CD4-positive, alpha-beta T cell treated with Interferon gamma for 1 hour (primary cell): ENCODE data around the gene CDC42EP3.

Experiments
- DNase-seq: peaks from one replicate; pipeline ENCODE4 v3.0.0-alpha.2; 2020

CDC42EP3 gene, protein sequence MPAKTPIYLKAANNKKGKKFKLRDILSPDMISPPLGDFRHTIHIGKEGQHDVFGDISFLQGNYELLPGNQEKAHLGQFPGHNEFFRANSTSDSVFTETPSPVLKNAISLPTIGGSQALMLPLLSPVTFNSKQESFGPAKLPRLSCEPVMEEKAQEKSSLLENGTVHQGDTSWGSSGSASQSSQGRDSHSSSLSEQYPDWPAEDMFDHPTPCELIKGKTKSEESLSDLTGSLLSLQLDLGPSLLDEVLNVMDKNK

DNA sequence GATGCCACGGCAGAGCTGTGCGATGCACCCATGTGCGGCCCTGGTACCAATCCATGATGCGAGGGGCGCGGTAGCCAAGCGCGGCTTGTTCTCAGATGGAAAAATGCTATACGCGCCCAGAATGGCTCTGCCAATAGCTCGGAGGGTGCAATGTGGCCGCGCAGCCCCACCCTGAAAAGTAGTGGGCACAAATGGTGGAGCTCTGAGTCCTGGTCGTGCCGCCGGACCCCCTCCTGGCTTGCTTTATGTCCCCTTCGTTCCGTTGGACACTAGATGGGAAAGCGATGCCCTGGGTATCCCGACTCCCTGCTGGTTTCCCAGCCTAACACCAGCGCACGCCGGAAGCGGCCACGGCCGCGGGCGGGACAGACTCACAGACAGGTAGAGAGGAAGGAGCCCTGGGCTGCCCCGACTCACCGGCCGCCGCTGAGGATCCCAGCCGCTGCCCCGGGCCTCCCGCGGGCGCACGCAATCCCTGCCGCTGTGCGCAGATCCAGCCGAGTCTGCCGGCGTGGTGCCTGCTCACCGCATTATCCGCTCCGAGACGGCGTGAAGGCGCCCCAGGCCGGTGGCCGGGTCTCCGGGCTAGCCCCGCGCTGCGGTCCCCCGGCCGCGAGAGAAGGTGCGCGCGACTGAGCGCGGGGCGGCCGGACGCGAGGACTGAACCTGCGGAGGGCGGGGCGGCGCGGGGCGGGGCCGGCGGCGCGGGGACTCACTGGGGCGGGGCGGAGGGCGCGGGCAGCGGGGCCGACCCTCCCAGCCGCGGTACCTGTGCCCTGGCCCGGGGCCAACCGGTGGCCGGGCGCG is at the start of gene CDC42EP3:
CDC42EP3 (minus strand) TSS at position 634 of the 807 bp plus-strand sequence. CDS start 25,055 bp downstream, outside the sequence.
- DNase-seq = peak; percentile 62

DNA sequence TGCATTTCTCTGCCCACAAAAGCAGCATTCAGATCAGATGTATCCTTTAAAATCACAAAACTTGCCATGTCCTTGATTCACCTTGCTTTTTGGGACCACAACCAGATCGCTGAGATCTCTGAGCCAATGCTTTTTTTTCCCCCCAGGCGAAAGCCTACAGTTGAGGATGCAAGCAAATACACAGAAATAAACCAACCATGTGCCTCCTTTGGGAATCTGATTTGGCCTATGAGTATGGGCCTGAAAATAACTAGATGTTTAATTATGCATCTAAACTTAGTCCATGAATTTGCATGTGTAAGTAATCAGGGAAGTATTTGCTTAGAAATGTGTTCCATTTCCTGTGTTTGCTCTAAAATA is 49.7 kb upstream of the CDC42EP3 start:
- DNase-seq = no peak

DNA sequence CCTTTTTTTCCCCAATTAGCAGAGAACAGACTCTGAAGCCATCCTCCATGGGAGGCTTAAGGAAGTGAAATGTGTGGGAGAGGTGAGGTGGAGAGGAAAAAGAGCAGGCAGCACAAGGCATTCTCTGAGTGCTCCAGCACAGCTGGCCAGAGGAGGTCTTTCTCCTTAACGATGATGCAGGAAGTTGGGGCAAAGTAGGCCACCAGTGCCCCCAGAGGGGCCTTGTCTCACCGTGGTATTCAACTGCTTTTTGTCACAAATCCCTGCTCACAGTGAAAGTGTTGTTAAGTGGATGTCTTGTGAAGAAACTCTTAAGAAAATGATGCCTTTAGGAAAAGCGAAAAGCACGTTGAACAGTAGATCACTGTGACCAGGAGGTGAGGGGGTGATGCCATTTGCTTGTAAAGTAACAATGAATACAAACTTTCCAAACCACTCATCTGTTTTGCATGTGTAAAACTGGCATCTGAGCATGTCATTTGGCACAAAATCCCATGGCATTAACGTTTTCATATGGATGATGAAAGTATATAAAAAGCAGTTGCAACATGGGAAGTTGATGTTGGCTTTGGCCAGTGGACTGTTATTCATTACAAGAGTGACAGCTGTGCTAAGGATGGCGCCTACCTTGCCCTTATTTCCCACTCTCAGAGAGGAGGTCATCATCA is 49.2 kb upstream of the CDC42EP3 start:
- no peak for DNase-seq

DNA sequence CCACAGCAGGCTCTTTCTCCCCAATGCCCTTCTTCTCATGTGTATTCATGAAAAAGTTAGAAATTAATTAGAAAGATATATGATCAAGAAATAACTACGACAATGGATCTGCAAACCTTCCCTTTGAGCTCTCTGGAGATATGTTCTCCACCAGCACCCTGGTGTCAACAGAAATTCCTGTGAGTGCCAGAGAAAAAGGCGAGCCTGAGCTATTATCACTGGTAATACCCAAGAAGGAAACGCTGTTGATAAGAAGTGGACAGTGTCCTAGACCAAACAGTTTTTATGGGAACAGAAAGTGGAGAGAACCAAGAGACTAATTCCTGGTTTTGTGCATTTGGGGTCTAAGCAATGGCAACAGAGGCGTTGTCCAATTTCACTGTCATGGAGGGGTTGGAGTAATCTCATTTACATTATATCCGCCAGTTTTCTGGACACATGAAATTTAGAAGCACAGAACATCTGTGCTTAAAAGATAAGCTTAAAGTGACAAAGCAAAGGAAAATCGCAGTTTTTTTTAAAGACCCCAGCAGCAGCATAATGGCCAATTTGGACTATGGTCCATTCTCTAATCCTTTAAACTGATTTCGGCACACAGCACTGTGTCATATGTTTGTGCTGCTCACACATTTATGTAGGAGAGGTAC is 47.2 kb upstream of the CDC42EP3 start:
- no peak for DNase-seq

DNA sequence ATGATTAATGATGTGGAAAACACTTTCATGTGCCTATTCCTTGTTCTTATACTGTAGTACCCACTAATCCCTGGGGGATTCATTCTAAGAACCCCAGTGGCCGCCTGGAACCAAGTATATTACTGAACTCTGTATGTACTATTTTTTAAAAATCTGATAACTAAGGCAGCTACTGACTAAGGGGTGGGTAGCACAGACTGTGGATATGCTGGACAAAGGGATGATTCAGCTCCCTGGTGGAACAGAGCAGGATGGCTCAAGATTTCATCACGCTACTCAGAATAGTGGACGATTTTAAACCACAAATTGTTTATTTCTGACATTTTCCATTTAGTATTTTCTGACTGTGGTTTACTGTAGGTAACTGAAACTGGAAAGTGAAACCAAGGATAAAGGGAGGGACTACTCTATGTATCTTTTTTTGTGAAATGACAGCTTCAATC is 41.8 kb upstream of the CDC42EP3 start:
- no peak for DNase-seq

DNA sequence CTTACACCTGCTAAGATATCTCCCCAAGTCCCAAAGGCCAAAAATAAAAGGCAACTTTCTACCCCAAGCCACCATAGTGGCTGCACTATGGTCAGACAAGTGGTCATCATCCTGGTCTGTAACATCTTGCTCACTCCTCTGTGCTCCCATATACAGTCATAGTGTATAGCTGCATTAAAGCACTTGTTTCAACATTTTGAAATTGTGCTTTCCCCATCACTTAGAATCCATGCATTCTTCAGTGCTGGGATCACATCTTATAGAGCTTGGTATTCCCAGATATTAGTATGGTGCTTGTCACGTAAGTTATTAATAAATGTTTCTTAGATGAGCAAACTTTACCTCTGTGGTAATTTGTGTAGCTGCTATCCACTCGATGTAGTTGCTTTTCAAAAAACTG is 40.4 kb upstream of the CDC42EP3 start:
- DNase-seq = no peak

DNA sequence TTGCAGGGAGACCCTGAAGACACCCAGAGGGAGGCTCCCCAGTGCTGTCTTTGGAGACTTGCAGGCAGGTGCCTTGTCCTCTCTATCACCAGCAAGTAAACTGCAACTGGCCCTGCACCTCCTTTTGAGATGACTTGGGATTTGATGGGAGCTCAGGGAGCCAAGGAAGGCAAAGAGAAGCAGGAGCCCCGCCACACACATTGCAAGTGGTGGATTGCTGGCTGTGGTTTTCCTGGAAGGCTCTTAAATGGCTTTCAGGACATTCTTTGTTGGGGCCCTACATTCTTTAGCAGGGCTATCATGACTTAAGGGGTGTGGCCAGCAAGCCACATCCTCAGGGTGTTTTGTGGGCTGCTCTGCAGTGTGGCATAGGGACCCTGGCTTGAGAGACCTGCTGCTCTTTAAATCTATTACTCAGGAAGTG is 39.9 kb upstream of the CDC42EP3 start:
- no peak for DNase-seq

DNA sequence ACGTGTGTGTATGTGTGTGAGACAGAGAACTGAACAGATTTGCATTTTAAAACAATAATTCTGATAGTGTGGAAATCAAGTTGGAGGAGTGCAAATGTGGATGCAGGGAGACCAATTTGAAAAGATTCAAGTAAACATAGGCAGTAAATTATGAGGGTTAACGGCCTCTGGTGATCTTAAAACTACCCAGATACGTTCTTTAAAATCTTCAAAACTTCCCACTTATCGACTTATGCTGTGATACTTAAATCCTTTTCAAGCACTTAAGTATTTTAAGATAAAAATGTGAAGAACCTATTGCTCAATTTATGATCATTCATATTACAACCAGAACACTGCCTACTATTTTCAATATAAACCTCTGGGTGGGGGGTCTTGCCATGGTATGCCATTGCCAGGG is 37.7 kb upstream of the CDC42EP3 start:
- DNase-seq = no peak

DNA sequence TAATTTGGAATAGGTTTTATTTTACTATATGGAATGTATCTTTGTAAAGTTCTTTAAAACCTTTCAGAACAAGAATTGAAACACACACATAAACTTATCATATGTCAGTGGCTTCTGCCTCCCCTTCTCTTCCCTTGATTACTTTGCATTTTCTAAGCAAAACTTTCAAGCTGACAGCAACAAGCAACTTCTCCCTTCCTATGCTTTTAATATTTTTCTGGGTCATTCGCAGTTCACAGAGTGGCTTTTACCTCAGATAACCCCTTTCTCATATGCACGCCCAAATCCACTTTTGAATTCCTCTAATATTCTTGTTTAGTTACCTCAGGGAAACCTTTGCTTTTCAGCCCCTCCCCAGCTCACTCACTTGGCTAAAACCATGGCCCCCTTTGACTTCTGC is 36.7 kb upstream of the CDC42EP3 start:
- no peak for DNase-seq

DNA sequence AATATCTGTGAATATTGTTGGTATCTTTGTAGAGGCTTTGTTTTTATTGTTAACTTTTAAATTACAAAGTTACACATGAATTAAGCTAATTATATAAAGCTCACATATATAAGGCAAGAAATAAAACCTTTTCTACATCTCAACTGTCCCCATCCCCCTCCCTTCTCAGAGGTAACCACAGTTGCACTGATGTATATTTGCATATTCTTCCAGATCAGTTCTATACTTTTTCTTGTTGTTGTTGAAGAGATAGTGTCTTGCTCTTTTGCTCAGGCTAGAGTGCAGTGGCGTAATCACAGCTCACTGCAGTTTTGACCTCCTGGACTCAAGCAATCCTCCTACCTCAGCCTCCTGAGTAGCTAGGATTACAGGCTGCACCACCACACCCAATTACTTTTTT is 36.0 kb upstream of the CDC42EP3 start:
- DNase-seq = no peak

DNA sequence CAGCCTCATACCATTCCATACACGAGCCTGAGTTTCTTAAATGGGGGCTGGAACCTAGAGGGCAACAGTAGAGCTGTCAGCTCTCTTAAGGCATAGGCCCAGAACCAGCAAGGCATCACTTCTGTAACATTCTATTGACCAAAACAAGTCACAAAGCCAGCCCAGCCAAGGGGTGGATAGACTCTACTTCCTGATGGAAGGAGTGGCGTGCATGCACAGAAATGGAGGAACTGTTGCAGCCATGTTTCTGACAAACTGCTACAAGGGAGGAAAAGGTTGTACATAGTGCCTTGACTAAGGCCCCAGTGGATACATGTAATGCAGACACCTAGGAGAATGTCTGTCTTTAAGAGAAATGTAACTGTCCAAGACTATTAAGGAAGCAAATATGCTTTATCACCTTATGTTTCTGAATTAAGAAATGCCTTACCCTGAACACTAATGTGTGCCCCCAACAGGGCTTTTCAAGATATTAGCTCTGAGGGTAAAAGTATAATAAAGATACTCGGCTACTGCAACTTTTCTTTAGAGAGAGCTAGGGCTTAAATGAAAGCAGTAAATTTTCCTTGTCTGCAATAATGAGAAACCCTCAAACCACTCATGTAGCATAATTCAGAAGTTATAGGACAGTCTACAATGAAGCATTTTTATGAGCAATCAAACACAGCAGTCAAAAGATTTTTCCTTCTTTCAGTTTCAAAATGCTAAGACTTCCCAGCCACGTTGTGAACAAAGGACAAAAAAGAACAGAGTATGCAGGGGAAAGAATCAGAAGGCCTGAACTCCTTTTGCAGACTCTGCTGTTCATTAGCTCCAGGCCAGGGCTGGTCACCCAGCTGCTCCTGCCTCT is 35.1 kb upstream of the CDC42EP3 start:
- no peak for DNase-seq

DNA sequence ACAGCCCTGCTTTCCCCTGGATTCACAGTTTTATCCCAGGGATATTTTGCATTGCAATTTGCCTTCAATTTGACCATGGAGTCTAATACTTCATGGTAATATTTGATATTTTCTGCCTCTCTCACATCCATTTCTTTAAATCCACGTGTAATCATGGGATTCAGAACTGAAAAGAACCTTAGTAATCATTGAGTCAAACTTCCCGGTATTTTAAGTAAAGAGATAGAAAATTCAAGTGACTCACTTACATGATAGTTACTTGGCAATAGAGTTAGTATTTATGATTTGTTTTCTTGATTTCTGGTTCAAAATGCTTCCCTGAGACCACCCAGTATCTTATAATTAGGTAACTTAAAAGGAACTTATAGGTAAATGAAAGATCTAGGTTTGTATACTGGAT is 33.7 kb upstream of the CDC42EP3 start:
- DNase-seq = no peak

DNA sequence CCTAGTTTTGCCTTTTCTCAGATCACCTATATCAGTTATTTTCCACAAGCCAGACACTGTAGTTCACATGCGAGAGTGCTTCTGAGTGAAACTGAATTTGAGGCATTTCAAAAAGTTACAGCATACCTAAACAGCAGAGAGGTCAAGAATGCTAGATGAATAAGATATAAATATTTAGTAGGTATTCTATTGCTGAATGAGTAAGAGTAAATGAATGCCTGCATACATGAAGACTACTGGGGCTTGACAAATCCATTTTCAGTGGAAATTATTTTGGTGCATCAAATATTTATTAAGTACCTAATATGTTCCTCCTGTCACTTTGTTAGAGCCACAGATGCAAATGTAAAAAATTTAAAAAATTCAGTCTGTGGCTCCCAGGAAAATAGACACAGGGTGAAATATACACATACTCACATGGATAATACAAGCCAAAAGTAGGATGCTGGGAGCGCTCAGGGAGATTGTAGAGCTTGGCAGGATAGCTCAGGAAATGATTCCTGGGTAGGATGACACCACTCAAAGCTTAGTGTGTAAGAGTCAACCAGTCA is 27.6 kb upstream of the CDC42EP3 start:
- DNase-seq = no peak

DNA sequence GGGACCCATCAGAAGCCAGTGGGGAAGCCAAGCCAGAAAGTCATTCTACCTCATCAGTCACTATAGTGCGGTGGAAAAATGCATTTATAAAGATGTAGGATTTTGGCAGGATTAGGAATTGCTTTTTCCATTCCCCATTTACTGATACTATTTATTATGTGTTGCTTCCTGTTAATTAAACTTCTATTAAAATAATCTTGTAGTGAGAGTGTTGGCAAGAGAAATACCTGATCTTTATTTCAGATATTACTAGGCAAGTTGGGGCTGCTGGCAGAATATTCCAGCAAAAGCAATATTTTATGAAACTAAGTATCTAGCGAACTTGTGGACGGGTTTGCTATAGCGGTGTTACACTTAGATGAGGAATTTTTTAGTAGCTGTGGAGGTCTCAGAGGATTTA is 23.9 kb upstream of the CDC42EP3 start:
- no peak for DNase-seq

DNA sequence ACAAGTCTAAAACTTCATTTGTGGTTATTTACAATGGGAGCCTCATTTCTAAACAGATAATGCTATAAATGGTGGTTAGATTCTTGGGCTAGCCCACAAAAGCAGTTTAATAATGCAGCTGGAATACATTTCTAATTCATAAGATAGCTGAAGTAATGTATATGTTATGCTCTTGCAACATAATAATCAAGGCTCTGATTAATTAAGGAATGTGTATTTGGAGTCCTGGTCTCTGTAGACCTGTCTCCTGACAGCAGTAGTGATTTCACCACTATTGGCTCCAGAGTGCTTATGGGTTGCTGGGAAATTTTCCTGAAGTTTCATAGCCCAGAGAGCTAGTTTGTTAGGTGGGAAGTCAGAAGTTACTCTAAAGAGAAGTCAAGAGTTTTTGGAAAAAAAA is 21.3 kb upstream of the CDC42EP3 start:
- DNase-seq = no peak

DNA sequence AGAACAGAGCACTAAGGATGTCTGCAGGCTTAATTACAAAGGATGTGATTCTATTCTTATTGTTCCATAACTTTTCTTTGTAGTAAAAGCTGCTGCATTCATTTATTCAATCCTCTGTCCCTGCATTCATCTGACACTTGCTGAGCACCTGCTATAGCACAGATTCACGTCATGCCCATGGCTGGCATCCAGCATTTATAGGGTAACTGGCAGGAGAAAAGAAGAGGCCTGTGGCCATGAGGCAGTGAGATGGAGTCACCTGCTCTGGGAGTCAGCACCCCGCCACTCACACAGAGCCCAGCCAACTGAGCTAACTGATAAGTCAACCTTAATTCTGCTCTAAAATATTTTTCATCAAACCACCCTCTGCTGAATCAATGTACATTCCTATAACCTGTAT is 18.3 kb upstream of the CDC42EP3 start:
- DNase-seq = no peak

DNA sequence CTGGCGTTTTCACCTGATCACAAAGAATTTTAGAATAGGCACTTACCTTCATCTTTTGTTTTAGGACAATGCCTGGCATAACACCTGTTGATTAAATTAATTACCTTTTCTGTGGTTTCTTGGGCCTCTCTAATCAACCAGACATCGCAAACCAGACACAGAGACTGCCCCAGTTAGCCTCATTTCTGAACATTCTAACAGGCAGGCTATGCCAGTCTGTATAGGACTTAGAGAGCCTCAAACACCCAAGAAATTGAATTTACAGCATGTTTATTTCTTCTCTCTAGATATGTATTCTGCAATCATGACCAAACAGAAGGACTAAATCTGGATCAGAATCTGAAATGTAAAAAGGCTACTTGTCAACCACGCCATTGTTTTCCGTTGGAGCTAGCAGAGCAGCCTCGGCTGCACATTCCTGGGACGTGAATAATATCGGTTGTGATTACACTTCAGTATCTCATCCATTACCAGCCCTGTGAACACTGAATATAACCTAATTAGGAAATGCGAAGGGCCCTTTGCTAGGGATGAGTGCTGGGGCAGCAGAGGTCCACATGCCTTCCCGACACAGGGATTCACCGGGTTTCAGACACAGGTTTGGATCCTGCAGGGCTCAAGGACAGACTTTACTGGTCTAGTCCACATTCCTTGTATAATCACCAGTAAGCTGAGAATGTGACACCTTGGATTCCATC is 17.5 kb upstream of the CDC42EP3 start:
- no peak for DNase-seq

DNA sequence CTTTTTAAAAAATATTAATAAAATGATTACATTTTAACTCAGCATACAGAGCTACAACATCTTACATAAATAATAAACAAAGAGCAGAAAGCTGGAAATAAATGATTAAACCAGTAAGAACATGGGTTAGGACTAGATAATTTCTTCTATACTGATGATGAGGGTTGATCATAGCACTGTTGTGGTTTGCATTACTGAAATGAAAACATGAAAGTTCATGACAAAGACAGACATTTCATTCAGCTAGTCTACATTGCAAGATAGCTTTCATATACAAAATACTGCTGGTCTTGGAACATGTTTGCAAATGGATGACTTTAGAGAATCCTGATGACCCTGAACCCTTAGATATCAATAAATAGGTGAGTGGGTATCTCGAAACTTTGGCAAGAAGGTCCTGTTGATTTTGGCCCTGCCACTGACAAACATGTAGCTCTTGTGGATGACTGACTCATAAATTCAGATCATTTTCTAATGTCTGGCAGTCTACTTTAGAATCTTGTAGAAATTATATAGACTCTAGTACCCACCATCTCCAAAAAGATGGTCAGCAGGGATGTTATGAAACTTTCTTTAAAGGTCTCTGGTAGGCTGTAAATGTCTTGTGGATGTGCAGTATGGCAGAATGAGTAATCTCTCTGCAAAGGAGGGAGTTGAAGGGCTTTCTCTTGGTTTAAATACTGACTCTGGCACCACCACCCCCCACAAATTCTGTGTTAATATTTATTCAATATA is 15.5 kb upstream of the CDC42EP3 start:
- DNase-seq = no peak

DNA sequence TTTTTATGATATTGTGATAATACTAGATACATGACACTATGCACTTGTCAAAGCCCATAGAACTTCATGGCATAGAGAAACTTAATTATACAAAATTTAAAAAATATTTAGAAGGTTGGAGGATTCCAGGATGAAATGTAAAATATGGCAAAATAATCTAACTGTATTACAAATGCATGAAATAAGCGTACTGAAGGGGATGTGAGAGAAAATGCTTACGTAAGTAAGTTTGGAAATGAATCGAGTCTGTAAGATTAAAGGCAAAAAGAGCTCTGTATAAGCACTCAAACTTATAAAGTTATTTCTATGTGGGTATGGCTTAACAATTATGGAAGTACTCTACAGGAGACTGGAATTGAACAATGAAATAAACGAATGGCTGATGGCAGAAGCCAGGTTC is 13.4 kb upstream of the CDC42EP3 start:
- no peak for DNase-seq

DNA sequence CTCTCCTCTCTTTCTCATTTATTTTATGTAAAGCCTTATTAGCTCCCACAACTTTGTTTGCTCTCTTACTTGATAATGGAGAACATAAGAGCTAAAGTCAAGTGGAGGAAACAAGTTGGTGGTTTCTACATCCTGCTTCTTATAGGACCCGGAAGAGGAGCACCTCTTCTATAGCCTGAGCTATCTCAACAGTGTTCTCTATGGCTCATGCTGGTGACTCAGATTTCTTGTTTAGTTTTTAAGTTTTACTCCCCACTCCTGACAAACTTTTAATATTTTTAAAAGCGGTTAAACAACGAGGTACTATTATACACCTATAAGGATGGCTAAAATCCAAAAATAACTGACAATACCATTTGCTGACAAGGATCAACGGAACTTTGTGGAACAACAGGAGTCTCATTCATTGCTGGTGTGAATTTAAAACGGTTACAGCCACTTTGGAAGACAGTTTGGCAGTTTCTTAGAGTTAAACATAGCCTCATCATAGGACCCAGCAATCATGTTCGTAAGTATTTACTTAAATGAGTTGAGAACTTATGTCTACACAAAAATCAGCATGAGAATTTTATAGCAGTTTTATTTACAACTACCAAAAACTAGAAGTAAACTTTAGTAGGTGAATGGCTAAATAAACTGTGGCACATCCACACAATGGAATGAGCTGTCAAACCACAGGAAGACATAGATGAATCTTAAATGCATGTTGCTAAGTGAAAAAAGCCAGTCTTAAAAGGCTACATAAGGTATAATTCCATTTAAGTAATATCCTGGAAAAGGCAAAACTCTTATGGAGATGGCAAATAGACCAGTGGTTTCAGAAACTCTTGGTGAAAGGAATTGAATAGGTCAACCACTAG is 12.7 kb upstream of the CDC42EP3 start:
- no peak for DNase-seq
